Fibroblast of pulmonary artery (primary cell): ENCODE data around the gene PDZRN3.

Experiments
- DNase-seq: peaks from one replicate; pipeline ENCODE4 v3.0.0-alpha.2; 2010; ENCODE audit warnings: low read depth
- H3K4me3 ChIP-seq: replicated peaks from 2 replicates; pipeline ENCODE4 v1.5.1; 2011; ENCODE audit warnings: low read depth, mild to moderate bottlenecking, control low read depth, low read length, moderate library complexity
- TF ChIP-seq, protein P1 (sequence below): IDR thresholded peaks from 2 replicates; pipeline ENCODE4 v1.5.1; 2011; ENCODE audit warnings: mild to moderate bottlenecking, control low read depth, low read length, inconsistent platforms; ENCODE audit errors: missing control alignments

Gene PDZRN3

DNA sequence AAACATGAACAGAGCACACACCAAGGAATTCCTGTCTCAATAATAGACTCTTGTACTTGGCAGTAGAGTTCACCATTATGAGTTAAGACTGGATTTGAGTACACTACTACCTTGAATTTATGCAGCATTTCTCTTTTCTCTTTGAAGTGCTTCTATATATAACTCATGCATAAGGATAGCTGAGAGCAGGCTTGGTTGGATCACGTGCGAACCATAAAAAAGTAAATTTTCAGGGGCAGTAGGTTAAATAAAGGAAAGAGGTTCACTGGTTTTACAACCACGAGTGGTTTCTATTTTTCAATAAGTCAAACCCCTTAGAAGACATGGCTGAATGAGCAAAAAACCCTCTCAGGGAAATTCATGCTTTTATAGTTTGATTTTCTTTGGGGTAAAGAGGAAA, 28.6 kb upstream of the PDZRN3 start:
- no peak for DNase-seq
- TF ChIP-seq, protein P1, sequence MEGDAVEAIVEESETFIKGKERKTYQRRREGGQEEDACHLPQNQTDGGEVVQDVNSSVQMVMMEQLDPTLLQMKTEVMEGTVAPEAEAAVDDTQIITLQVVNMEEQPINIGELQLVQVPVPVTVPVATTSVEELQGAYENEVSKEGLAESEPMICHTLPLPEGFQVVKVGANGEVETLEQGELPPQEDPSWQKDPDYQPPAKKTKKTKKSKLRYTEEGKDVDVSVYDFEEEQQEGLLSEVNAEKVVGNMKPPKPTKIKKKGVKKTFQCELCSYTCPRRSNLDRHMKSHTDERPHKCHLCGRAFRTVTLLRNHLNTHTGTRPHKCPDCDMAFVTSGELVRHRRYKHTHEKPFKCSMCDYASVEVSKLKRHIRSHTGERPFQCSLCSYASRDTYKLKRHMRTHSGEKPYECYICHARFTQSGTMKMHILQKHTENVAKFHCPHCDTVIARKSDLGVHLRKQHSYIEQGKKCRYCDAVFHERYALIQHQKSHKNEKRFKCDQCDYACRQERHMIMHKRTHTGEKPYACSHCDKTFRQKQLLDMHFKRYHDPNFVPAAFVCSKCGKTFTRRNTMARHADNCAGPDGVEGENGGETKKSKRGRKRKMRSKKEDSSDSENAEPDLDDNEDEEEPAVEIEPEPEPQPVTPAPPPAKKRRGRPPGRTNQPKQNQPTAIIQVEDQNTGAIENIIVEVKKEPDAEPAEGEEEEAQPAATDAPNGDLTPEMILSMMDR: no peak
- H3K4me3 ChIP-seq: no peak overlapping the region

DNA sequence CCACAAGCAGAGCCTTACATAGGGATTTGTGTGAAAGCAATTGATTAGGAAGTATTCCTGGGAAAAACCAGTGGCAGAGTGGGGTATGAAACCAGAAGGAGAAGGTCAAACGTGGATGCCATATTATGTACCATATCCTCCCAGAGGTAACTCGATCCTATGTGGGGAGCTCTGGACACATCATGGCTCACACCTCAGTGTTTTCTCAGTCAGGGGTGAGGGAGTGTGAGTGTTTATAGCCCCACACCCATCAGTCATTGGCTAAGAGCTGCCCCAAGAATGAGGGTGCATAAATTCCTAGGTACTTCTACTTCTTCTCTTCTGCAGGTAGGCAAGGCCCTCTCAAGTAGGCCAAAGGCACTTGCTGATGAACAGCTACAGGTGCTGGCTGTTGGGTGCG, 28.2 kb upstream of the PDZRN3 start:
- TF ChIP-seq, protein P1: no peak
- DNase-seq: no peak
- no peak overlapping the region for H3K4me3 ChIP-seq

DNA sequence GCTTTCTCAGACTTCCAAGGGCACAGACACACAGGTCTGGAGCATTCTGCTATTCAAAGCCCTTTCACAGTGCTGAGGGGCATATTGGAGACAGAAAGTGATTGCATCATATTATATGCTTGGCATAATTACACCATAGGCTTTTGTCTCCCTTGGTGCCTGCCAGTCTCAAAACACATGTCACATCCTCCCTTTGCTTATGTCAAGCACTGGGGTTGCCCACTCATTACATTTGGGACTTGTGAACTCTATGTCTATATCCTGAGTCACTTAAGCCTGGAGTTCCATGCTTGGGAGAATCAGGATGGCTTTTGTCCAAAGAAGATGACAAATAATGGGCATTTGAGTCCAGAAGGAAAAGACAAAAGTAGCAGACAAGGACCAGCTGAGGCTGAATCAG, 12.3 kb upstream of the PDZRN3 start:
- no peak overlapping the region for H3K4me3 ChIP-seq
- no peak for DNase-seq

DNA sequence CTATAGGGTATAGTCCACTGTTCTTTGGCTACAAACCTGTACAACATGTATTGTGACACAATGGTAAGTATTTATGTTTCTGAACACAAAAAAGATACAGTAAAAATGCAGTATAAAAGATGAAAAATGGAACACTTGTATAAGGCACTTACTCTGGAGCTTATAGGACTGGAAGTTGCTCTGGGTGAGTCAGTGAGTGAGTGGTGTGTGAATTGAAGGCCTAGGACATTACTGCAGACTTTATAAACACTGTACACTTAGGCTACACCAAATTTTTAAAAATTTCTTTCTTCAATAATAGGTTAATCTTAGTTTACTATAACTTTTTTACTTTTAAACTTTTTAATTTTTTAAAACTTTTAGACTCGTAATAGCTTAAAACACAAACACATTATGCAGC, 10.5 kb upstream of the PDZRN3 start:
- H3K4me3 ChIP-seq: no peak overlapping the region
- TF ChIP-seq, protein P1: no peak
- DNase-seq: no peak

More for the DNA sequence above, 12.3 kb upstream of the PDZRN3 start:
- TF ChIP-seq, protein P1: no peak

DNA sequence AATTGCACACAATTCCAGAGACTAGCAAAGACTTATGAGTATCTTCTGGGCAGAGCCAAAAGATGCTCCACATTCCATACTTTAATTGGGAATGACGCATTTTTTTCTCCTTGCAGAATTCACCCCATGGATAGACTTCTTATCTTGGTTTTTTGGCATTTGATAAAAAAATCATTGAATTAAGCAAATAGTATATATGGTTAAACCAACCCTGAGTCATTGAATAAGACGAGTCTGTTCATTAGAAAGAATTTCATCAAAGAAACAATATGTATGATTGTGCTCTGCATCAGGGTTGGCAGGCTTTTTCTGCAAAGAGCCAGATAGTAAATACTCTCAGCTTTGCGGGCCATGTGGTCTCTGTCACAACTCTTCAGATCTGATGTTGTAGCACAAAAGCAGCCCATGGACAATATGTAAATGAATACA, 9.2 kb upstream of the PDZRN3 start:
- TF ChIP-seq, protein P1: no peak
- no peak overlapping the region for H3K4me3 ChIP-seq
- no peak for DNase-seq

DNA sequence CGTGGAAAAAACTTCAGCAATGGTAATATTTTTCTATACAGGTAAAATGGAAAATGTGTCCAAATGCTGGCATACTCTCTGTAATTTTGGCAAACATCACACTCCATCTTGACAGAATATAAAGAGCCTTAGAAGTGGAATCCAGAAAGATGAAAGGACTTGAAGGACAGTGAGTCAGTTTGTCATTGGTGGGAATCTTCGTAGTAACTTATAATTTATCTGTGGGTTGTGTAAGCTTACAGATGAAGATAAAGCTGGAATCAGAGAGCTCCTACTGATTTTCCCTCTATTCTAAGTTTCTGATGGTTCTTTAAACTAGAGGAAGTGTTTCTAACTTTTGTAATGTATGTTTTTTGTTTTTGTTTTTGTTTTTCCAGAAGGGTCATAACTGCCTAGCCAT, 8.7 kb upstream of the PDZRN3 start:
- TF ChIP-seq, protein P1: no peak
- no peak overlapping the region for H3K4me3 ChIP-seq
- no peak for DNase-seq

DNA sequence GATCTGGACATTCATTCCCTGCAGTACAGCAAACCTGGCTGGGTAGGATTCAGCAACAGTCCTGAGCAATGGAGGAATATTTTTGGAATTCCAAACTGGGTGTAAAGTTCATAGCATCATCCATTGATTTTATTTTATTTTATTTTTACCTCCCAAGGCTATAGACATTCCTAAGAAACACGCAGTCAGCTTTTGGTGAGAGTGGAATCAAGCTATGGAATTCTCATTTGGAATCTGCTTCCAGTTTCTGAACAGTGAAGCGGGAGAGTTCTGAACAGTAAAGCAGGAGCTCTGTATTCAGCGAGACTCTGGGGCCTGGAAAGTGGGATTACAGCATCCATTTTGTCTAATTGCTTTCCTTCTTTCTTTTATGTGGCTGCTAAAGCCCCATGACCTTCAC, 1.4 kb upstream of the PDZRN3 start:
- no peak for DNase-seq
- no peak overlapping the region for H3K4me3 ChIP-seq
- TF ChIP-seq, protein P1: no peak
